Ishikawa (cell line): Measurements from ENCODE around the gene NNAT.

ENCODE experiments used
- RAD21 ChIP-seq: IDR thresholded peaks from 2 replicates; pipeline ENCODE4 v1.6.1; 2012; ENCODE audit warnings: low read depth
- REST ChIP-seq: IDR thresholded peaks from 2 replicates; pipeline ENCODE4 v1.6.1; 2012; ENCODE audit warnings: low read depth, mild to moderate bottlenecking
- TAF1 ChIP-seq: IDR thresholded peaks from 2 replicates; pipeline ENCODE4 v1.6.1; 2012; ENCODE audit warnings: low read depth, mild to moderate bottlenecking
- USF1 ChIP-seq: IDR thresholded peaks from 2 replicates; pipeline ENCODE4 v1.6.1; 2012

- no peak for TF ChIP-seq REST
- TF ChIP-seq USF1: no peak
- no peak for TF ChIP-seq TAF1
- no peak for TF ChIP-seq RAD21
Measured at GRCh38 chr20:37558306-37558705, 37.3 kb downstream of the NNAT start.
